HFFc6 (cell line): ENCODE measurements around the gene PTPRE. TPM values are rescaled to one million over a fixed set of nuclear protein-coding genes. Genes with fewer than 3 reads are reported as not detected.

Experiments
- DNase-seq: peaks from one replicate; pipeline ENCODE4 v3.0.0-alpha.2; 2018
- H3K27ac Mint-ChIP-seq: 2 replicates; pipeline ENCODE4 v1.8.0; 2020; ENCODE audit warnings: mild to moderate bottlenecking, mixed read lengths
- H3K27me3 Mint-ChIP-seq: 2 replicates; pipeline ENCODE4 v1.8.0; 2021; ENCODE audit warnings: mild to moderate bottlenecking, moderate library complexity, mixed read lengths; ENCODE audit not compliant: insufficient read depth
- H3K36me3 Mint-ChIP-seq: 2 replicates; pipeline ENCODE4 v1.8.0; 2021; ENCODE audit warnings: low read depth, mixed read lengths
- H3K4me1 Mint-ChIP-seq: 2 replicates; pipeline ENCODE4 v1.8.0; 2020; ENCODE audit warnings: low read depth, mixed read lengths
- H3K4me3 Mint-ChIP-seq: 2 replicates; pipeline ENCODE4 v1.8.0; 2020; ENCODE audit warnings: mild to moderate bottlenecking, moderate library complexity, mixed read lengths
- H3K9me3 Mint-ChIP-seq: 2 replicates; pipeline ENCODE4 v1.8.0; 2020; ENCODE audit warnings: mild to moderate bottlenecking, mixed read lengths
- CTCF ChIP-seq: fragments of 200-600 bp; sonication (generic); IDR thresholded peaks from 2 replicates; pipeline ENCODE4 v1.5.0; 2021; ENCODE audit warnings: antibody characterized with exemption, mild to moderate bottlenecking
- total RNA-seq, 6 experiments: library from RNA; stranded (reverse); fragmentation: NEBNext Ultra II Directional; extraction: Animal tissue kit (Norgen Biotek cat#: 25700); gene quantifications; 2 replicates in 1 of 6; 3 replicates in 5 of 6; pipeline ENCODE4 v1.2.3, GENCODE V29; 2021

PTPRE gene
- total RNA-seq, 6 experiments from 2014 or later, result 0.14 to 0.37 (median 0.15) TPM; not detected in 3

- TF ChIP-seq CTCF, result no peak
- no peak for DNase-seq
- Mint-ChIP-seq H3K36me3 (peaks cover 6% of the 10 kb centered on the region; the same call in 1 of the 2 replicates), H3K27me3 (no peaks in the 10 kb centered on the region; the same call in 1 of the 2 replicates), H3K27ac (no peak overlapping the region), H3K9me3 (peaks cover 41% of the 10 kb centered on the region), H3K4me3 (no peak overlapping the region), H3K4me1 (no peaks in the 10 kb centered on the region)
Observed at GRCh38 chr10:127933271-127933670, 26.4 kb downstream of the PTPRE start.

- DNase-seq, result no peak
- H3K27me3 Mint-ChIP-seq, result no peaks in the 10 kb centered on the region; the same call in 1 of the 2 replicates
- H3K9me3 Mint-ChIP-seq, result peaks cover 50% of the 10 kb centered on the region
- no peak for TF ChIP-seq CTCF
- H3K36me3 Mint-ChIP-seq, result peaks cover 6% of the 10 kb centered on the region; the same call in 1 of the 2 replicates
- no peak overlapping the region for H3K27ac Mint-ChIP-seq
- H3K4me1 Mint-ChIP-seq, result no peaks in the 10 kb centered on the region
- H3K4me3 Mint-ChIP-seq, result no peak overlapping the region
Observed at GRCh38 chr10:127934383-127934782, 27.5 kb downstream of the PTPRE start.

GRCh38 chr10:127935071-127935561 is 28.2 kb downstream of the PTPRE start:
- Mint-ChIP-seq H3K27ac (no peak overlapping the region), H3K36me3 (peaks cover 6% of the 10 kb centered on the region; the same call in 1 of the 2 replicates), H3K4me1 (no peaks in the 10 kb centered on the region), H3K9me3 (peaks cover 56% of the 10 kb centered on the region), H3K4me3 (no peak overlapping the region), H3K27me3 (no peaks in the 10 kb centered on the region; the same call in 1 of the 2 replicates)
- no peak for TF ChIP-seq CTCF
- no peak for DNase-seq

- Mint-ChIP-seq H3K27me3 (no peaks in the 10 kb centered on the region; the same call in 1 of the 2 replicates), H3K9me3 (peaks cover 64% of the 10 kb centered on the region), H3K36me3 (peaks cover 6% of the 10 kb centered on the region; the same call in 1 of the 2 replicates), H3K4me3 (no peak overlapping the region), H3K27ac (no peak overlapping the region), H3K4me1 (no peaks in the 10 kb centered on the region)
- TF ChIP-seq CTCF, result no peak
- DNase-seq, result no peak
Observed at GRCh38 chr10:127937069-127937468, 30.2 kb downstream of the PTPRE start.

GRCh38 chr10:127937915-127938463 is 31.1 kb downstream of the PTPRE start:
- DNase-seq, result no peak
- Mint-ChIP-seq H3K4me3 (no peak overlapping the region), H3K27me3 (no peaks in the 10 kb centered on the region; the same call in 1 of the 2 replicates), H3K4me1 (no peaks in the 10 kb centered on the region), H3K27ac (no peak overlapping the region), H3K9me3 (peaks cover 70% of the 10 kb centered on the region), H3K36me3 (peaks cover 6% of the 10 kb centered on the region; the same call in 1 of the 2 replicates)
- no peak for TF ChIP-seq CTCF
